HG03095 (cell line): ENCODE results near the gene ASTN2.

ENCODE experiments used
- ATAC-seq: cut with Tn5 transposase; IDR thresholded peaks from one replicate; pipeline ENCODE4 v1.9.1; 2021; ENCODE audit warnings: moderate library complexity; ENCODE audit not compliant: unreplicated experiment

Gene ASTN2

GRCh38 chr9:116411506-116411905 is 1003.4 kb downstream of the ASTN2 start:
- ATAC-seq, result no peak

GRCh38 chr9:116409638-116410037 is 1005.2 kb downstream of the ASTN2 start:
- ATAC-seq, result no peak

GRCh38 chr9:116409129-116409528 is 1005.7 kb downstream of the ASTN2 start:
- ATAC-seq, result no peak

- ATAC-seq, result no peak
These were observed 1008.4 kb downstream of the ASTN2 start for GRCh38 chr9:116406469-116406868.

GRCh38 chr9:116405321-116405720 is 1009.5 kb downstream of the ASTN2 start:
- no peak for ATAC-seq

- ATAC-seq, result no peak
These were observed 1010.6 kb downstream of the ASTN2 start for GRCh38 chr9:116404228-116404627.

- no peak for ATAC-seq
These were observed 1011.7 kb downstream of the ASTN2 start for GRCh38 chr9:116403171-116403570.

- ATAC-seq, result no peak
These were observed 1019.2 kb downstream of the ASTN2 start for GRCh38 chr9:116395699-116396037.

- no peak for ATAC-seq
These were observed 1019.8 kb downstream of the ASTN2 start for GRCh38 chr9:116394894-116395698.

- ATAC-seq, result no peak
These were observed 1020.8 kb downstream of the ASTN2 start for GRCh38 chr9:116394070-116394469.

- no peak for ATAC-seq
These were observed 1021.7 kb downstream of the ASTN2 start for GRCh38 chr9:116393198-116393597.

- no peak for ATAC-seq
These were observed 1023.5 kb downstream of the ASTN2 start for GRCh38 chr9:116391306-116391900.

- ATAC-seq, result peak; percentile 65
These were observed 1024.3 kb downstream of the ASTN2 start for GRCh38 chr9:116390303-116391228.

GRCh38 chr9:116389541-116390302 is 1025.1 kb downstream of the ASTN2 start:
- ATAC-seq, result no peak

- peak; percentile 47 for ATAC-seq
These were observed 1026.7 kb downstream of the ASTN2 start for GRCh38 chr9:116387934-116388698.

GRCh38 chr9:116383936-116384335 is 1030.9 kb downstream of the ASTN2 start:
- no peak for ATAC-seq

GRCh38 chr9:116383133-116383532 is 1031.7 kb downstream of the ASTN2 start:
- no peak for ATAC-seq

GRCh38 chr9:116382053-116382452 is 1032.8 kb downstream of the ASTN2 start:
- no peak for ATAC-seq

- ATAC-seq, result no peak
These were observed 1033.5 kb downstream of the ASTN2 start for GRCh38 chr9:116381350-116381749.

- no peak for ATAC-seq
These were observed 1034.3 kb downstream of the ASTN2 start for GRCh38 chr9:116380496-116380995.
